GM18508 (cell line): ENCODE results near the gene SNRPD2.

Experiments used
- ATAC-seq: cut with Tn5 transposase; IDR thresholded peaks from one replicate; pipeline ENCODE4 v1.9.1; 2021; ENCODE audit warnings: moderate number of reproducible peaks; ENCODE audit not compliant: insufficient read depth, unreplicated experiment

The SNRPD2 gene

GRCh38 chr19:45660636-45661035 is 31.1 kb downstream of the SNRPD2 start:
- no peak for ATAC-seq

GRCh38 chr19:45659096-45659729 is 32.5 kb downstream of the SNRPD2 start:
- no peak for ATAC-seq

GRCh38 chr19:45657520-45658167 is 34.1 kb downstream of the SNRPD2 start:
- ATAC-seq, result no peak

GRCh38 chr19:45655073-45655472 is 36.7 kb downstream of the SNRPD2 start:
- no peak for ATAC-seq

- ATAC-seq, result no peak
Observed at GRCh38 chr19:45653634-45654033, 38.1 kb downstream of the SNRPD2 start.

GRCh38 chr19:45650722-45651121 is 41.0 kb downstream of the SNRPD2 start:
- ATAC-seq, result no peak

- no peak for ATAC-seq
Observed at GRCh38 chr19:45646345-45646698, 45.4 kb downstream of the SNRPD2 start.

GRCh38 chr19:45645631-45646344 is 46.0 kb downstream of the SNRPD2 start:
- no peak for ATAC-seq

- no peak for ATAC-seq
Observed at GRCh38 chr19:45645068-45645630, 46.6 kb downstream of the SNRPD2 start.

- ATAC-seq, result no peak
Observed at GRCh38 chr19:45643927-45644771, 47.6 kb downstream of the SNRPD2 start.

- ATAC-seq, result no peak
Observed at GRCh38 chr19:45643024-45643926, 48.5 kb downstream of the SNRPD2 start.

- peak; percentile 33 for ATAC-seq
Observed at GRCh38 chr19:45641274-45642105, 50.3 kb downstream of the SNRPD2 start.

GRCh38 chr19:45640849-45641273 is 50.9 kb downstream of the SNRPD2 start:
- no peak for ATAC-seq

GRCh38 chr19:45638930-45639729 is 52.6 kb downstream of the SNRPD2 start, which contains the start of gene EML2:
Gene EML2, minus strand, starts transcription at chr19:45639397. Its CDS starts 21 bp downstream, at chr19:45639376.
- ATAC-seq, result no peak

GRCh38 chr19:45637890-45638667 is 53.7 kb downstream of the SNRPD2 start:
- no peak for ATAC-seq
